A549 (cell line): ENCODE data around the gene MPHOSPH6.

ENCODE experiments used
- HOXA7 ChIP-seq: fragments of 250-450 bp; sonication (Bioruptor Pico); IDR thresholded peaks from 2 replicates; pipeline ENCODE4 v1.5.0; 2020; ENCODE audit warnings: mild to moderate bottlenecking, moderate library complexity
- SREBF2 ChIP-seq: fragments of 450-650 bp; IDR thresholded peaks from 2 replicates; pipeline ENCODE4 v1.6.1; 2014; ENCODE audit warnings: mild to moderate bottlenecking, moderate library complexity
- TF ChIP-seq, protein P1 (sequence below): fragments of >200 bp; sonication (Bioruptor Twin); formaldehyde crosslinking; IDR thresholded peaks from 3 replicates; pipeline ENCODE4 v1.5.1; 2016

GRCh38 chr16:82157836-82158235, 12.2 kb downstream of the MPHOSPH6 start:
- TF ChIP-seq SREBF2 (no peak), HOXA7 (CRISPR knock-in tag) (no peak)
- TF ChIP-seq, protein P1, sequence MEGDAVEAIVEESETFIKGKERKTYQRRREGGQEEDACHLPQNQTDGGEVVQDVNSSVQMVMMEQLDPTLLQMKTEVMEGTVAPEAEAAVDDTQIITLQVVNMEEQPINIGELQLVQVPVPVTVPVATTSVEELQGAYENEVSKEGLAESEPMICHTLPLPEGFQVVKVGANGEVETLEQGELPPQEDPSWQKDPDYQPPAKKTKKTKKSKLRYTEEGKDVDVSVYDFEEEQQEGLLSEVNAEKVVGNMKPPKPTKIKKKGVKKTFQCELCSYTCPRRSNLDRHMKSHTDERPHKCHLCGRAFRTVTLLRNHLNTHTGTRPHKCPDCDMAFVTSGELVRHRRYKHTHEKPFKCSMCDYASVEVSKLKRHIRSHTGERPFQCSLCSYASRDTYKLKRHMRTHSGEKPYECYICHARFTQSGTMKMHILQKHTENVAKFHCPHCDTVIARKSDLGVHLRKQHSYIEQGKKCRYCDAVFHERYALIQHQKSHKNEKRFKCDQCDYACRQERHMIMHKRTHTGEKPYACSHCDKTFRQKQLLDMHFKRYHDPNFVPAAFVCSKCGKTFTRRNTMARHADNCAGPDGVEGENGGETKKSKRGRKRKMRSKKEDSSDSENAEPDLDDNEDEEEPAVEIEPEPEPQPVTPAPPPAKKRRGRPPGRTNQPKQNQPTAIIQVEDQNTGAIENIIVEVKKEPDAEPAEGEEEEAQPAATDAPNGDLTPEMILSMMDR, result no peak
